ENCODE measurements around the gene USP22. TPM values are rescaled to one million over a fixed set of nuclear protein-coding genes. Genes with fewer than 3 reads are reported as not detected.

The USP22 gene
- total and polyA plus RNA-seq, 4 donors: 33.3 to 180 (median 112) TPM

GRCh38 chr17:21024024-21024423, 18.8 kb downstream of the USP22 start:
- peaks cover 28 to 70% (median 60%) of the 10 kb centered on the region in 4 donors for H3K36me3 ChIP-seq (ENCODE audit: control insufficient read depth in 4 of 4, insufficient read depth in 4 of 4, low read length in 4 of 4)
- H3K9me3 ChIP-seq (ENCODE audit: control insufficient read depth in 4 of 4, insufficient read depth in 3 of 4, low read length in 3 of 4): no peaks in the 10 kb centered on the region
- H3K4me1 ChIP-seq (ENCODE audit: control insufficient read depth in 5 of 5, insufficient read depth in 5 of 5, low read length in 5 of 5): peaks cover 3 to 8% (median 5%) of the 10 kb centered on the region in 5 donors
- WGBS, 2 donors: 51 to 58% methylated on average over 8 of the region's 8 CpGs
- H3K4me3 ChIP-seq: no peak overlapping the region
- no peak for ATAC-seq (ENCODE audit: insufficient read depth, low FRiP score)
- no peak overlapping the region for H3K9ac ChIP-seq (ENCODE audit: insufficient read depth in 1 of 2, low read length in 2 of 2)
- no peaks in the 10 kb centered on the region for H3K27me3 ChIP-seq (ENCODE audit: control insufficient read depth in 3 of 3, insufficient read depth in 3 of 3, low read length in 2 of 3)
- DNase-seq: no peak
- H3K27ac ChIP-seq (ENCODE audit: low read depth in 1 of 2, low read length in 1 of 2): peak overlapping the region in 1 of 2 donors; percentile 52
- TF ChIP-seq, protein P1, sequence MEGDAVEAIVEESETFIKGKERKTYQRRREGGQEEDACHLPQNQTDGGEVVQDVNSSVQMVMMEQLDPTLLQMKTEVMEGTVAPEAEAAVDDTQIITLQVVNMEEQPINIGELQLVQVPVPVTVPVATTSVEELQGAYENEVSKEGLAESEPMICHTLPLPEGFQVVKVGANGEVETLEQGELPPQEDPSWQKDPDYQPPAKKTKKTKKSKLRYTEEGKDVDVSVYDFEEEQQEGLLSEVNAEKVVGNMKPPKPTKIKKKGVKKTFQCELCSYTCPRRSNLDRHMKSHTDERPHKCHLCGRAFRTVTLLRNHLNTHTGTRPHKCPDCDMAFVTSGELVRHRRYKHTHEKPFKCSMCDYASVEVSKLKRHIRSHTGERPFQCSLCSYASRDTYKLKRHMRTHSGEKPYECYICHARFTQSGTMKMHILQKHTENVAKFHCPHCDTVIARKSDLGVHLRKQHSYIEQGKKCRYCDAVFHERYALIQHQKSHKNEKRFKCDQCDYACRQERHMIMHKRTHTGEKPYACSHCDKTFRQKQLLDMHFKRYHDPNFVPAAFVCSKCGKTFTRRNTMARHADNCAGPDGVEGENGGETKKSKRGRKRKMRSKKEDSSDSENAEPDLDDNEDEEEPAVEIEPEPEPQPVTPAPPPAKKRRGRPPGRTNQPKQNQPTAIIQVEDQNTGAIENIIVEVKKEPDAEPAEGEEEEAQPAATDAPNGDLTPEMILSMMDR (IDR thresholded peaks at IDR 0.05; ENCODE audit: control extremely low read depth, extremely low read depth): no peak

- TF ChIP-seq, protein P1 (IDR thresholded peaks at IDR 0.05; ENCODE audit: control extremely low read depth, extremely low read depth): no peak
- H3K9me3 ChIP-seq (ENCODE audit: control insufficient read depth in 4 of 4, insufficient read depth in 3 of 4, low read length in 3 of 4): no peaks in the 10 kb centered on the region
- H3K27me3 ChIP-seq (ENCODE audit: control insufficient read depth in 3 of 3, insufficient read depth in 3 of 3, low read length in 2 of 3): no peaks in the 10 kb centered on the region
- H3K4me1 ChIP-seq (ENCODE audit: control insufficient read depth in 5 of 5, insufficient read depth in 5 of 5, low read length in 5 of 5): peaks cover 0 to 6% (median 3%) of the 10 kb centered on the region in 5 donors
- ATAC-seq (ENCODE audit: insufficient read depth, low FRiP score) (no peak), DNase-seq (no peak)
- no peak overlapping the region for H3K4me3 ChIP-seq
- H3K27ac ChIP-seq (ENCODE audit: low read depth in 1 of 2, low read length in 1 of 2): no peak overlapping the region
- H3K9ac ChIP-seq (ENCODE audit: insufficient read depth in 1 of 2, low read length in 2 of 2): no peak overlapping the region
- peaks cover 28 to 82% (median 70%) of the 10 kb centered on the region in 4 donors for H3K36me3 ChIP-seq (ENCODE audit: control insufficient read depth in 4 of 4, insufficient read depth in 4 of 4, low read length in 4 of 4)
- 83 to 85% methylated on average over 7 of the region's 7 CpGs for WGBS, 2 donors
These were observed 21.5 kb downstream of the USP22 start for GRCh38 chr17:21021208-21021803.

GRCh38 chr17:21020622-21021021, 22.2 kb downstream of the USP22 start:
- Histone ChIP-seq H3K36me3 (ENCODE audit: control insufficient read depth in 4 of 4, insufficient read depth in 4 of 4, low read length in 4 of 4) (peaks cover 28 to 83% (median 72%) of the 10 kb centered on the region in 4 donors), H3K27ac (ENCODE audit: low read depth in 1 of 2, low read length in 1 of 2) (no peak overlapping the region), H3K27me3 (ENCODE audit: control insufficient read depth in 3 of 3, insufficient read depth in 3 of 3, low read length in 2 of 3) (no peaks in the 10 kb centered on the region), H3K9me3 (ENCODE audit: control insufficient read depth in 4 of 4, insufficient read depth in 3 of 4, low read length in 3 of 4) (no peaks in the 10 kb centered on the region), H3K4me1 (ENCODE audit: control insufficient read depth in 5 of 5, insufficient read depth in 5 of 5, low read length in 5 of 5) (peaks cover 0 to 6% (median 3%) of the 10 kb centered on the region in 5 donors), H3K4me3 (no peak overlapping the region), H3K9ac (ENCODE audit: insufficient read depth in 1 of 2, low read length in 2 of 2) (no peak overlapping the region)
- 74 to 86% methylated on average over 10 of the region's 10 CpGs for WGBS, 2 donors
- TF ChIP-seq, protein P1 (IDR thresholded peaks at IDR 0.05; ENCODE audit: control extremely low read depth, extremely low read depth): no peak
- DNase-seq: no peak
- no peak for ATAC-seq (ENCODE audit: insufficient read depth, low FRiP score)
